ENCODE measurements around the gene DNAJA4.

Gene DNAJA4

DNA sequence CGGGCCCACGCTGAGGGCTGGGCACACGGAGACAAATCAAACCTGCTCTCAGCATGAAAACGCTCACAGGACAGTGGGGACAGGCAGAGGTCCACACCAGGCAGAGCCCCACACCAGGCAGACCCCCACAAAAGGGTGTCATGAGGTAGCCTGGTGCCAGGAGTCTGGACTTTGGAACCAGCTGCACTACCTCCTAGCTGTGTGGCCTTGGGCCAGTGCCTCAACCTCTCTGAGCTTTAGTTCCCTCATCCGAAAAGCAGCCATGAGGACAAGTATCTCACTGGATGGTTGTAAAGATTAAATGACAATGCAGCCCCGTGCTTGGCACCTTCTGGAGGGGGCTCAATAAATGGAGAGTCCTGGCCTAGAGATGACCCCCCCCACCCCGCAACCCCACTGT is 59.3 kb downstream of the DNAJA4 start:
- Histone ChIP-seq H3K9me3 (ENCODE audit: severe bottlenecking) (no peaks in the 10 kb centered on the region), H3K4me3 (ENCODE audit: low read depth, low read length) (no peak overlapping the region), H3K36me3 (no peaks in the 10 kb centered on the region), H3K27ac (no peak overlapping the region), H3K27me3 (ENCODE audit: insufficient read depth, low read depth, severe bottlenecking) (no peaks in the 10 kb centered on the region)
- TF ChIP-seq, protein P1, sequence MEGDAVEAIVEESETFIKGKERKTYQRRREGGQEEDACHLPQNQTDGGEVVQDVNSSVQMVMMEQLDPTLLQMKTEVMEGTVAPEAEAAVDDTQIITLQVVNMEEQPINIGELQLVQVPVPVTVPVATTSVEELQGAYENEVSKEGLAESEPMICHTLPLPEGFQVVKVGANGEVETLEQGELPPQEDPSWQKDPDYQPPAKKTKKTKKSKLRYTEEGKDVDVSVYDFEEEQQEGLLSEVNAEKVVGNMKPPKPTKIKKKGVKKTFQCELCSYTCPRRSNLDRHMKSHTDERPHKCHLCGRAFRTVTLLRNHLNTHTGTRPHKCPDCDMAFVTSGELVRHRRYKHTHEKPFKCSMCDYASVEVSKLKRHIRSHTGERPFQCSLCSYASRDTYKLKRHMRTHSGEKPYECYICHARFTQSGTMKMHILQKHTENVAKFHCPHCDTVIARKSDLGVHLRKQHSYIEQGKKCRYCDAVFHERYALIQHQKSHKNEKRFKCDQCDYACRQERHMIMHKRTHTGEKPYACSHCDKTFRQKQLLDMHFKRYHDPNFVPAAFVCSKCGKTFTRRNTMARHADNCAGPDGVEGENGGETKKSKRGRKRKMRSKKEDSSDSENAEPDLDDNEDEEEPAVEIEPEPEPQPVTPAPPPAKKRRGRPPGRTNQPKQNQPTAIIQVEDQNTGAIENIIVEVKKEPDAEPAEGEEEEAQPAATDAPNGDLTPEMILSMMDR (IDR thresholded peaks at IDR 0.05; ENCODE audit: low read depth, low read length): no peak
- DNase-seq: no peak

GRCh38 chr15:78324144-78324543 is 59.8 kb downstream of the DNAJA4 start:
- Histone ChIP-seq H3K36me3 (no peaks in the 10 kb centered on the region), H3K4me3 (ENCODE audit: low read depth, low read length) (no peak overlapping the region), H3K27me3 (ENCODE audit: insufficient read depth, low read depth, severe bottlenecking) (no peaks in the 10 kb centered on the region), H3K9me3 (ENCODE audit: severe bottlenecking) (no peaks in the 10 kb centered on the region), H3K27ac (no peak overlapping the region)
- TF ChIP-seq, protein P1 (IDR thresholded peaks at IDR 0.05; ENCODE audit: low read depth, low read length): no peak
- no peak for DNase-seq

DNA sequence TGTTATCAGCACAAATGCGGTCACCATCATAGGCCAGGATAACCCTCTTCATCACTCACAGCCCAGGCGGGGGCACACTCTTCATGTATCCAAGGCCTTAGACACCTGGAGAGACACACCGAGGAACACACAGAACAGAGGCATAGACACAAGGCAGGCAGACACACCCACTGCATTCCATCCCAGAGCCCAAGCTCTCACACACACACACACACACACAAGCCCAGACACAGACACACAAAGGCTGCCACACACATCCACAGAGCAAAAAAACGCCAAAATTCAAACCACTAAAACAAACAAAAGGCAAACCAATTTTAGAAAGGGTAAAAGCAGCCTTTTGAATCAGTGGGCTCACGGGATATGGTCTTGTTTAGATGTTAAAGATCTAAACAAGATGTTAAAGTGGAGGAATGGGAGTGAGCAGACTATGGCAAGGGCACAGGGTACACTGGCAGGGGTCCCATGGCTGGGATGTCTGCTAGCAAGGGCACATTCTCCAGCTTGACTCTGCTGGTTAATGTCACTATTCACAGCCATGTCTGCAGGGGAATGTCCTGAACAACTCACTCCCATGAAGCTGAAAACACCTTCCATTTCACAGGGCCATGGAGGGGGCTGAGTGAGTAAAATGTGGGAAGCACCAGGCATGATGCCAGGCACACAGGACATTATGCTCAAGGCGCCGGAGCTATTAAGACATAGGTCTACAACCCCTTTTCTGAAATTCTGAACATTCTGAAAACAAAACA is 60.9 kb downstream of the DNAJA4 start:
- TF ChIP-seq, protein P1 (IDR thresholded peaks at IDR 0.05; ENCODE audit: low read depth, low read length): no peak
- H3K4me3 ChIP-seq (ENCODE audit: low read depth, low read length): no peak overlapping the region
- H3K36me3 ChIP-seq: no peaks in the 10 kb centered on the region
- no peaks in the 10 kb centered on the region for H3K9me3 ChIP-seq (ENCODE audit: severe bottlenecking)
- no peak for DNase-seq
- no peak overlapping the region for H3K27ac ChIP-seq
- no peaks in the 10 kb centered on the region for H3K27me3 ChIP-seq (ENCODE audit: insufficient read depth, low read depth, severe bottlenecking)

GRCh38 chr15:78327466-78327865 is 63.1 kb downstream of the DNAJA4 start:
- H3K36me3 ChIP-seq: no peaks in the 10 kb centered on the region
- no peak overlapping the region for H3K27ac ChIP-seq
- no peaks in the 10 kb centered on the region for H3K27me3 ChIP-seq (ENCODE audit: insufficient read depth, low read depth, severe bottlenecking)
- no peak for DNase-seq
- H3K9me3 ChIP-seq (ENCODE audit: severe bottlenecking): no peaks in the 10 kb centered on the region
- TF ChIP-seq, protein P1 (IDR thresholded peaks at IDR 0.05; ENCODE audit: low read depth, low read length): no peak
- H3K4me3 ChIP-seq (ENCODE audit: low read depth, low read length): no peak overlapping the region

DNA sequence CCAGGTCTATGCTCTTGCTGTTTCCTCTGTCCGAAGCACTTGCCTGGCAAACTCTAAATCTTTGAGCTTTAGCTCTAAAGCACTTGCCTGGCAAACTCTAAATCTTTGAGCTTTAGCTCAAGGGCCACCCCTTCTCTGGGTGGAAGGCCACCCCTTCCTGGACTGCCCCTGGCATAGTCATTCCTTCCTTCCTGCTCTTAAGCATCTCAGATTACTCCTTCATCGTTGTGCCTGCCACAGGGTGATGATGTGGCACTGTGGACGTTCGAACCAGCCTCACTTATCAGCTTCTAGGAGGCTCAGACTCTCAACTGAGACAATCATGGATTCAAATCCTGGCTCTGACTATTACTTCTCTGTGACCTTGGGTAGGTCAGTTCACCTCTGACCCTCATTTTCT is 65.3 kb downstream of the DNAJA4 start:
- Histone ChIP-seq H3K27ac (no peak overlapping the region), H3K9me3 (ENCODE audit: severe bottlenecking) (no peaks in the 10 kb centered on the region), H3K36me3 (no peaks in the 10 kb centered on the region), H3K4me3 (ENCODE audit: low read depth, low read length) (no peak overlapping the region), H3K27me3 (ENCODE audit: insufficient read depth, low read depth, severe bottlenecking) (no peaks in the 10 kb centered on the region)
- DNase-seq: no peak
- TF ChIP-seq, protein P1 (IDR thresholded peaks at IDR 0.05; ENCODE audit: low read depth, low read length): no peak

Data from WERI-Rb-1 (cell line).